Kidney capillary endothelial cell (primary cell): ENCODE data around the gene SHISAL2B.
"Not testable (repeated sequence)": the region's sequence is repeated elsewhere in the genome, so short reads cannot be mapped to it uniquely, and the experiment has no call there.

Source experiments
- DNase-seq: peaks from one replicate; pipeline ENCODE4 v3.0.0-alpha.2; 2018; ENCODE audit warnings: low spot score

Gene SHISAL2B

GRCh38 chr5:64700765-64701164, 10.5 kb downstream of the SHISAL2B start:
- DNase-seq, result no peak

GRCh38 chr5:64706074-64706473, 15.8 kb downstream of the SHISAL2B start:
- not testable (repeated sequence) for DNase-seq

GRCh38 chr5:64707191-64707590, 16.9 kb downstream of the SHISAL2B start:
- DNase-seq, result no peak

GRCh38 chr5:64714495-64714894, 24.2 kb downstream of the SHISAL2B start:
- DNase-seq, result not testable (repeated sequence)

- no peak for DNase-seq
Observed at GRCh38 chr5:64722588-64722987, 32.3 kb downstream of the SHISAL2B start.

- no peak for DNase-seq
Observed at GRCh38 chr5:64727150-64727549, 36.8 kb downstream of the SHISAL2B start.

GRCh38 chr5:64742411-64742810, 52.1 kb downstream of the SHISAL2B start:
- no peak for DNase-seq

- no peak for DNase-seq
Observed at GRCh38 chr5:64742821-64743220, 52.5 kb downstream of the SHISAL2B start.

- DNase-seq, result no peak
Observed at GRCh38 chr5:64744914-64745313, 54.6 kb downstream of the SHISAL2B start.

GRCh38 chr5:64746446-64746845, 56.1 kb downstream of the SHISAL2B start:
- DNase-seq, result no peak

- no peak for DNase-seq
Observed at GRCh38 chr5:64749385-64749784, 59.1 kb downstream of the SHISAL2B start.

- DNase-seq, result no peak
Observed at GRCh38 chr5:64754066-64754465, 63.8 kb downstream of the SHISAL2B start.

- no peak for DNase-seq
Observed at GRCh38 chr5:64758901-64759300, 68.6 kb downstream of the SHISAL2B start.

- no peak for DNase-seq
Observed at GRCh38 chr5:64759960-64760660, 69.8 kb downstream of the SHISAL2B start.

- DNase-seq, result no peak
Observed at GRCh38 chr5:64763948-64764503, 73.7 kb downstream of the SHISAL2B start.

- no peak for DNase-seq
Observed at GRCh38 chr5:64765804-64766504, 75.7 kb downstream of the SHISAL2B start.

GRCh38 chr5:64766941-64767340, 76.6 kb downstream of the SHISAL2B start:
- no peak for DNase-seq
